Erythroblast (primary cell): ENCODE results near the gene EXOC6B.

ENCODE experiments used
- GATA1 ChIP-seq: IDR thresholded peaks from 2 replicates; pipeline ENCODE4 v1.6.1; 2011; ENCODE audit warnings: low read depth, mild to moderate bottlenecking, control low read depth, low read length, moderate library complexity
- POLR2A ChIP-seq: IDR thresholded peaks from 2 replicates; pipeline ENCODE4 v1.6.1; 2011; ENCODE audit warnings: mild to moderate bottlenecking, low read length

GRCh38 chr2:72554381-72554780, 271.5 kb downstream of the EXOC6B start:
- TF ChIP-seq POLR2A: no peak
- TF ChIP-seq GATA1: no peak
